ENCODE measurements around the gene AP3B1.

GRCh38 chr5:78108564-78108963 lies 185.9 kb downstream of the AP3B1 start:
- no peak for TF ChIP-seq CTCF (IDR thresholded peaks at IDR 0.05)
- TF ChIP-seq POLR2A (IDR thresholded peaks at IDR 0.05), result no peak
